Neural cell (in vitro differentiated cells): ENCODE measurements around the gene PACS1.

ENCODE experiments used
- EZH2 ChIP-seq: fragments of 200-600, 300-800 bp; shearing (Covaris generic), sonication (generic); IDR thresholded peaks from 2 replicates; pipeline ENCODE4 v1.6.1; 2014; ENCODE audit warnings: antibody characterized with exemption, low read length, borderline replicate concordance, mild to moderate bottlenecking; ENCODE audit not compliant: insufficient read depth, poor library complexity, severe bottlenecking
- POLR2AphosphoS5 ChIP-seq: IDR thresholded peaks from 2 replicates; pipeline ENCODE4 v1.6.1; 2012
- SMC3 ChIP-seq: fragments of 450-650 bp; conservative IDR thresholded peaks from 2 replicates; pipeline ENCODE4 v1.6.1; 2014; ENCODE audit warnings: antibody characterized with exemption, mild to moderate bottlenecking, moderate library complexity; ENCODE audit not compliant: poor library complexity
- TF ChIP-seq, protein P1 (sequence below): IDR thresholded peaks from 2 replicates; pipeline ENCODE4 v1.6.1; 2012; ENCODE audit warnings: borderline replicate concordance
- TF ChIP-seq, protein P2 (sequence below): fragments of 450-650 bp; IDR thresholded peaks from 2 replicates; pipeline ENCODE4 v1.5.1; 2014; ENCODE audit warnings: antibody characterized with exemption, mild to moderate bottlenecking, moderate library complexity; ENCODE audit not compliant: poor library complexity, severe bottlenecking

DNA sequence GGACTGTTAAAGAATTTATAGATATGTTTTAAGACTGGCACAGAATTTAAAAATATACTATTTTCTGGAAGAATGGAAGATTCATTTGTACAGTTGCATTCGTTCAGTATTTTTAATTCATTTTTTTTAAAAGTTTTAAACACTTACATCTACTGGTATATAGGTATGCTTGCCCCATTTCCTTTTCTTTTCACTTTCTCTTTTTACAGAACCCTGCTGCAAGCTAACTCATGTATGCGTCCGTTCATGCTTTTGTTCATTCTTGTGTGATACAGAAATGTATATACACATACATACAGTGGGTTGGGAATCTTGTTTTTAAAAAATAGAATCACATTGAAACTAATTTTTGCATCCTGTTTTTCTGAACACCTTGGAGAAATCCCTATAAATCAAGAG lies 31.0 kb downstream of the PACS1 start:
- TF ChIP-seq, protein P1, sequence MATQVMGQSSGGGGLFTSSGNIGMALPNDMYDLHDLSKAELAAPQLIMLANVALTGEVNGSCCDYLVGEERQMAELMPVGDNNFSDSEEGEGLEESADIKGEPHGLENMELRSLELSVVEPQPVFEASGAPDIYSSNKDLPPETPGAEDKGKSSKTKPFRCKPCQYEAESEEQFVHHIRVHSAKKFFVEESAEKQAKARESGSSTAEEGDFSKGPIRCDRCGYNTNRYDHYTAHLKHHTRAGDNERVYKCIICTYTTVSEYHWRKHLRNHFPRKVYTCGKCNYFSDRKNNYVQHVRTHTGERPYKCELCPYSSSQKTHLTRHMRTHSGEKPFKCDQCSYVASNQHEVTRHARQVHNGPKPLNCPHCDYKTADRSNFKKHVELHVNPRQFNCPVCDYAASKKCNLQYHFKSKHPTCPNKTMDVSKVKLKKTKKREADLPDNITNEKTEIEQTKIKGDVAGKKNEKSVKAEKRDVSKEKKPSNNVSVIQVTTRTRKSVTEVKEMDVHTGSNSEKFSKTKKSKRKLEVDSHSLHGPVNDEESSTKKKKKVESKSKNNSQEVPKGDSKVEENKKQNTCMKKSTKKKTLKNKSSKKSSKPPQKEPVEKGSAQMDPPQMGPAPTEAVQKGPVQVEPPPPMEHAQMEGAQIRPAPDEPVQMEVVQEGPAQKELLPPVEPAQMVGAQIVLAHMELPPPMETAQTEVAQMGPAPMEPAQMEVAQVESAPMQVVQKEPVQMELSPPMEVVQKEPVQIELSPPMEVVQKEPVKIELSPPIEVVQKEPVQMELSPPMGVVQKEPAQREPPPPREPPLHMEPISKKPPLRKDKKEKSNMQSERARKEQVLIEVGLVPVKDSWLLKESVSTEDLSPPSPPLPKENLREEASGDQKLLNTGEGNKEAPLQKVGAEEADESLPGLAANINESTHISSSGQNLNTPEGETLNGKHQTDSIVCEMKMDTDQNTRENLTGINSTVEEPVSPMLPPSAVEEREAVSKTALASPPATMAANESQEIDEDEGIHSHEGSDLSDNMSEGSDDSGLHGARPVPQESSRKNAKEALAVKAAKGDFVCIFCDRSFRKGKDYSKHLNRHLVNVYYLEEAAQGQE = no peak
- TF ChIP-seq POLR2AphosphoS5 = no peak
- TF ChIP-seq EZH2 = no peak
- TF ChIP-seq, protein P2, sequence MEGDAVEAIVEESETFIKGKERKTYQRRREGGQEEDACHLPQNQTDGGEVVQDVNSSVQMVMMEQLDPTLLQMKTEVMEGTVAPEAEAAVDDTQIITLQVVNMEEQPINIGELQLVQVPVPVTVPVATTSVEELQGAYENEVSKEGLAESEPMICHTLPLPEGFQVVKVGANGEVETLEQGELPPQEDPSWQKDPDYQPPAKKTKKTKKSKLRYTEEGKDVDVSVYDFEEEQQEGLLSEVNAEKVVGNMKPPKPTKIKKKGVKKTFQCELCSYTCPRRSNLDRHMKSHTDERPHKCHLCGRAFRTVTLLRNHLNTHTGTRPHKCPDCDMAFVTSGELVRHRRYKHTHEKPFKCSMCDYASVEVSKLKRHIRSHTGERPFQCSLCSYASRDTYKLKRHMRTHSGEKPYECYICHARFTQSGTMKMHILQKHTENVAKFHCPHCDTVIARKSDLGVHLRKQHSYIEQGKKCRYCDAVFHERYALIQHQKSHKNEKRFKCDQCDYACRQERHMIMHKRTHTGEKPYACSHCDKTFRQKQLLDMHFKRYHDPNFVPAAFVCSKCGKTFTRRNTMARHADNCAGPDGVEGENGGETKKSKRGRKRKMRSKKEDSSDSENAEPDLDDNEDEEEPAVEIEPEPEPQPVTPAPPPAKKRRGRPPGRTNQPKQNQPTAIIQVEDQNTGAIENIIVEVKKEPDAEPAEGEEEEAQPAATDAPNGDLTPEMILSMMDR = no peak
- no peak for TF ChIP-seq SMC3
